Ectodermal cell (in vitro differentiated cells): ENCODE data around the gene PPP1R10.

Experiments
- H3K27ac ChIP-seq: 2 replicates; pipeline ENCODE4 v1.7.0; 2013; ENCODE audit warnings: mild to moderate bottlenecking, low read depth, low read length; ENCODE audit not compliant: insufficient read depth, poor library complexity, severe bottlenecking
- H3K27me3 ChIP-seq: 2 replicates; pipeline ENCODE4 v1.7.0; 2013; ENCODE audit warnings: mild to moderate bottlenecking, low read length; ENCODE audit not compliant: insufficient read depth, control insufficient read depth, poor library complexity, severe bottlenecking
- H3K36me3 ChIP-seq: one replicate; pipeline ENCODE4 v1.7.0; 2013; ENCODE audit warnings: low read length; ENCODE audit not compliant: control insufficient read depth, insufficient read depth
- H3K4me1 ChIP-seq: one replicate; pipeline ENCODE4 v1.7.0; 2013; ENCODE audit warnings: low read length; ENCODE audit not compliant: control insufficient read depth, insufficient read depth
- H3K4me3 ChIP-seq: 2 replicates; pipeline ENCODE4 v1.7.0; 2013; ENCODE audit warnings: low read depth, low read length, control low read depth; ENCODE audit not compliant: insufficient read depth
- H3K9me3 ChIP-seq: 2 replicates; pipeline ENCODE4 v1.7.0; 2013; ENCODE audit warnings: mild to moderate bottlenecking, low read length, moderate library complexity; ENCODE audit not compliant: control insufficient read depth
- WGBS, 2 experiments: methylation state at CpG; one replicate each; pipeline ENCODE4 v1.1.7; 2013; ENCODE audit warnings: missing lambda C conversion rate in 2 of 2; 5-methylcytosine and 5-hydroxymethylcytosine counted together

PPP1R10 gene

GRCh38 chr6:30612687-30613248, 4.3 kb downstream of the PPP1R10 start:
- no peaks in the 10 kb centered on the region for H3K27me3 ChIP-seq
- H3K9me3 ChIP-seq, result no peaks in the 10 kb centered on the region
- no peak overlapping the region for H3K4me3 ChIP-seq
- H3K4me1 ChIP-seq, result peaks cover 14% of the 10 kb centered on the region
- WGBS, 2 experiments, result 79 to 89% methylated on average over 6 of the region's 6 CpGs
- H3K27ac ChIP-seq, result no peak overlapping the region
- H3K36me3 ChIP-seq, result peaks cover 12% of the 10 kb centered on the region

GRCh38 chr6:30612213-30612612, 4.8 kb downstream of the PPP1R10 start:
- Histone ChIP-seq H3K9me3 (no peaks in the 10 kb centered on the region), H3K4me3 (no peak overlapping the region), H3K27me3 (no peaks in the 10 kb centered on the region), H3K4me1 (peaks cover 14% of the 10 kb centered on the region), H3K27ac (no peak overlapping the region), H3K36me3 (peaks cover 18% of the 10 kb centered on the region)
- WGBS, 2 experiments, result 100% methylated on average over 1 of the region's 1 CpG; no CpG with 5 or more reads in 1 of the 2 experiments

- Histone ChIP-seq H3K27ac (no peak overlapping the region), H3K27me3 (no peaks in the 10 kb centered on the region), H3K36me3 (peaks cover 21% of the 10 kb centered on the region), H3K9me3 (no peaks in the 10 kb centered on the region), H3K4me1 (peaks cover 14% of the 10 kb centered on the region), H3K4me3 (no peak overlapping the region)
- WGBS, 2 experiments, result 89 to 100% methylated on average over 2 of the region's 2 CpGs
Observed at GRCh38 chr6:30611856-30612194, 5.2 kb downstream of the PPP1R10 start.

GRCh38 chr6:30611150-30611855, 5.7 kb downstream of the PPP1R10 start:
- WGBS, 2 experiments, result 89 to 90% methylated on average over 9 of the region's 9 CpGs

GRCh38 chr6:30610065-30610464, 7.0 kb downstream of the PPP1R10 start:
- Histone ChIP-seq H3K9me3 (no peaks in the 10 kb centered on the region), H3K27me3 (no peaks in the 10 kb centered on the region), H3K27ac (no peak overlapping the region), H3K36me3 (peaks cover 38% of the 10 kb centered on the region), H3K4me1 (peaks cover 14% of the 10 kb centered on the region), H3K4me3 (no peak overlapping the region)
- 93 to 97% methylated on average over 4 of the region's 4 CpGs for WGBS, 2 experiments

More at GRCh38 chr6:30611150-30611855, 5.7 kb downstream of the PPP1R10 start:
- Histone ChIP-seq H3K27me3 (no peaks in the 10 kb centered on the region), H3K27ac (no peak overlapping the region), H3K9me3 (no peaks in the 10 kb centered on the region), H3K4me3 (no peak overlapping the region), H3K4me1 (peaks cover 14% of the 10 kb centered on the region), H3K36me3 (peaks cover 26% of the 10 kb centered on the region)

- H3K4me1 ChIP-seq, result no peaks in the 10 kb centered on the region
- H3K9me3 ChIP-seq, result no peaks in the 10 kb centered on the region
- H3K4me3 ChIP-seq, result no peak overlapping the region
- 95 to 96% methylated on average over 13 of the region's 13 CpGs for WGBS, 2 experiments
- H3K27ac ChIP-seq, result no peak overlapping the region
- peaks cover 85% of the 10 kb centered on the region for H3K36me3 ChIP-seq
- H3K27me3 ChIP-seq, result no peaks in the 10 kb centered on the region
Observed at GRCh38 chr6:30603961-30604360, 13.1 kb downstream of the PPP1R10 start.

GRCh38 chr6:30601815-30602641, 15.0 kb downstream of the PPP1R10 start:
- H3K9me3 ChIP-seq, result no peaks in the 10 kb centered on the region
- peaks cover 67% of the 10 kb centered on the region for H3K36me3 ChIP-seq
- 95 to 96% methylated on average over 39 of the region's 39 CpGs for WGBS, 2 experiments

GRCh38 chr6:30601436-30601814, 15.6 kb downstream of the PPP1R10 start:
- Histone ChIP-seq H3K27ac (no peak overlapping the region), H3K36me3 (peaks cover 61% of the 10 kb centered on the region), H3K4me1 (no peaks in the 10 kb centered on the region), H3K9me3 (no peaks in the 10 kb centered on the region), H3K4me3 (no peak overlapping the region), H3K27me3 (no peaks in the 10 kb centered on the region)
- WGBS, 2 experiments, result 96 to 99% methylated on average over 6 of the region's 6 CpGs

More at GRCh38 chr6:30601815-30602641, 15.0 kb downstream of the PPP1R10 start:
- Histone ChIP-seq H3K4me3 (no peak overlapping the region), H3K27me3 (no peaks in the 10 kb centered on the region), H3K4me1 (no peaks in the 10 kb centered on the region), H3K27ac (no peak overlapping the region)

- Histone ChIP-seq H3K4me1 (no peaks in the 10 kb centered on the region), H3K36me3 (peaks cover 52% of the 10 kb centered on the region), H3K27ac (no peak overlapping the region), H3K9me3 (no peaks in the 10 kb centered on the region), H3K4me3 (no peak overlapping the region), H3K27me3 (no peaks in the 10 kb centered on the region)
- 95% methylated on average over 10 of the region's 10 CpGs for WGBS, 2 experiments
Observed at GRCh38 chr6:30600451-30600961, 16.5 kb downstream of the PPP1R10 start.
